H9 (cell line): ENCODE results near the gene HPCAL1. TPM values are rescaled to one million over a fixed set of nuclear protein-coding genes. Genes with fewer than 3 reads are reported as not detected.

Source experiments
- DNase-seq: peaks from one replicate; pipeline ENCODE4 v3.0.0-alpha.2; 2017
- H2AFZ ChIP-seq: one replicate; pipeline ENCODE4 v1.6.1; 2013; ENCODE audit warnings: mild to moderate bottlenecking, low read length, control low read depth, moderate library complexity
- H2AK5ac ChIP-seq: 2 replicates; pipeline ENCODE4 v1.6.1; 2013; ENCODE audit warnings: low read length, control low read depth, mixed read lengths; ENCODE audit not compliant: insufficient read length
- H2BK120ac ChIP-seq: one replicate; pipeline ENCODE4 v1.6.1; 2013; ENCODE audit warnings: low read depth, mild to moderate bottlenecking, low read length, control low read depth, inconsistent platforms; ENCODE audit not compliant: poor library complexity, severe bottlenecking
- H2BK12ac ChIP-seq: 2 replicates; pipeline ENCODE4 v1.6.1; 2013; ENCODE audit warnings: low read length, control low read depth, mixed read lengths, low read depth; ENCODE audit not compliant: insufficient read length
- H2BK15ac ChIP-seq: 2 replicates; pipeline ENCODE4 v1.6.1; 2013; ENCODE audit warnings: low read depth, low read length, control low read depth
- H2BK20ac ChIP-seq: one replicate; pipeline ENCODE4 v1.6.1; 2013; ENCODE audit warnings: low read depth, mild to moderate bottlenecking, low read length, control low read depth, inconsistent platforms; ENCODE audit not compliant: poor library complexity, severe bottlenecking
- H2BK5ac ChIP-seq: 2 replicates; pipeline ENCODE4 v1.6.1; 2013; ENCODE audit warnings: low read length, control low read depth, mixed read lengths; ENCODE audit not compliant: insufficient read length
- H3K14ac ChIP-seq: 2 replicates; pipeline ENCODE4 v1.6.1; 2013; ENCODE audit warnings: low read length, control low read depth; ENCODE audit not compliant: insufficient read depth
- H3K18ac ChIP-seq: 2 replicates; pipeline ENCODE4 v1.6.1; 2013; ENCODE audit warnings: low read depth, mild to moderate bottlenecking, mixed read lengths, low read length, control low read depth; ENCODE audit not compliant: insufficient read length
- H3K23ac ChIP-seq: 2 replicates; pipeline ENCODE4 v1.6.1; 2013; ENCODE audit warnings: low read length, control low read depth, mixed read lengths, low read depth; ENCODE audit not compliant: insufficient read length
- H3K23me2 ChIP-seq: 2 replicates; pipeline ENCODE4 v1.6.1; 2013; ENCODE audit warnings: low read depth, mild to moderate bottlenecking, mixed read lengths, low read length, control low read depth; ENCODE audit not compliant: insufficient read length, poor library complexity, severe bottlenecking
- H3K27ac ChIP-seq: 2 replicates; pipeline ENCODE4 v1.5.1; 2013; ENCODE audit warnings: low read length, control low read depth, mixed read lengths, low read depth; ENCODE audit not compliant: insufficient read length
- H3K27me3 ChIP-seq: 2 replicates; pipeline ENCODE4 v1.6.1; 2013; ENCODE audit warnings: low read length, control low read depth, inconsistent platforms; ENCODE audit not compliant: insufficient read depth
- H3K4ac ChIP-seq: 2 replicates; pipeline ENCODE4 v1.6.1; 2013; ENCODE audit warnings: low read depth, mild to moderate bottlenecking, control low read depth, inconsistent platforms, low read length, moderate library complexity
- H3K4me1 ChIP-seq: 2 replicates; pipeline ENCODE4 v1.6.1; 2013; ENCODE audit warnings: low read length, control low read depth, inconsistent platforms; ENCODE audit not compliant: insufficient read depth
- H3K4me2 ChIP-seq: 2 replicates; pipeline ENCODE4 v1.6.1; 2013; ENCODE audit warnings: low read length, control low read depth, mixed read lengths; ENCODE audit not compliant: insufficient read length, insufficient read depth
- H3K56ac ChIP-seq: 2 replicates; pipeline ENCODE4 v1.6.1; 2013; ENCODE audit warnings: low read depth, mild to moderate bottlenecking, mixed read lengths, low read length, control low read depth; ENCODE audit not compliant: insufficient read length
- H3K79me1 ChIP-seq: 2 replicates; pipeline ENCODE4 v1.6.1; 2013; ENCODE audit warnings: low read depth, mild to moderate bottlenecking, moderate library complexity, low read length, control low read depth, inconsistent platforms; ENCODE audit not compliant: insufficient read depth, poor library complexity, severe bottlenecking
- H3K79me2 ChIP-seq: 2 replicates; pipeline ENCODE4 v1.6.1; 2013; ENCODE audit warnings: low read length, control low read depth, inconsistent platforms; ENCODE audit not compliant: insufficient read depth
- H3K9ac ChIP-seq: 2 replicates; pipeline ENCODE4 v1.6.1; 2013; ENCODE audit warnings: low read length, control low read depth, mixed read lengths; ENCODE audit not compliant: insufficient read length; ENCODE audit errors: extremely low read depth
- H3K9me3 ChIP-seq: one replicate; pipeline ENCODE4 v1.6.1; 2013; ENCODE audit warnings: low read depth, low read length, inconsistent platforms; ENCODE audit not compliant: control insufficient read depth
- H3T11ph ChIP-seq: one replicate; pipeline ENCODE4 v1.6.1; 2013; ENCODE audit warnings: mild to moderate bottlenecking, low read length, control low read depth, inconsistent platforms
- H4K20me1 ChIP-seq: one replicate; pipeline ENCODE4 v1.6.1; 2013; ENCODE audit not compliant: control insufficient read depth, insufficient read length, insufficient read depth
- H4K5ac ChIP-seq: 2 replicates; pipeline ENCODE4 v1.6.1; 2013; ENCODE audit warnings: low read depth, mild to moderate bottlenecking, mixed read lengths, low read length, control low read depth; ENCODE audit not compliant: insufficient read length
- H4K8ac ChIP-seq: replicated peaks from 2 replicates; pipeline ENCODE4 v1.6.1; 2013; ENCODE audit warnings: low read length, control low read depth, mixed read lengths, low read depth; ENCODE audit not compliant: insufficient read length
- H4K91ac ChIP-seq: 2 replicates; pipeline ENCODE4 v1.6.1; 2013; ENCODE audit warnings: low read depth, mild to moderate bottlenecking, moderate library complexity, mixed read lengths, low read length, control low read depth; ENCODE audit not compliant: insufficient read length
- H3K27ac Mint-ChIP-seq, 3 experiments: 2 replicates in 2 of 3; 3 replicates in 1 of 3; pipeline ENCODE4 v1.8.0; 2020 to 2021; ENCODE audit warnings: mixed read lengths in 3 of 3, mild to moderate bottlenecking in 1 of 3, moderate library complexity in 1 of 3
- H3K27me3 Mint-ChIP-seq: 2 replicates; pipeline ENCODE4 v1.8.0; 2021; ENCODE audit warnings: low read depth, mild to moderate bottlenecking, moderate library complexity, mixed read lengths
- H3K36me3 Mint-ChIP-seq, 3 experiments: 2 replicates in 2 of 3; 3 replicates in 1 of 3; pipeline ENCODE4 v1.8.0; 2020 to 2021; ENCODE audit warnings: low read depth in 3 of 3, mixed read lengths in 3 of 3; ENCODE audit not compliant: insufficient read depth in 1 of 3
- H3K4me1 Mint-ChIP-seq, 2 experiments: 2 replicates each; pipeline ENCODE4 v1.8.0; 2020; ENCODE audit warnings: mixed read lengths in 2 of 2
- H3K4me3 Mint-ChIP-seq, 2 experiments: 2 replicates in 1 of 2; 3 replicates in 1 of 2; pipeline ENCODE4 v1.8.0; 2020 to 2021; ENCODE audit warnings: mild to moderate bottlenecking in 2 of 2, mixed read lengths in 2 of 2, moderate library complexity in 1 of 2
- H3K9me3 Mint-ChIP-seq, 2 experiments: 2 replicates in 1 of 2; 3 replicates in 1 of 2; pipeline ENCODE4 v1.8.0; 2020; ENCODE audit warnings: mild to moderate bottlenecking in 2 of 2, mixed read lengths in 2 of 2, moderate library complexity in 1 of 2
- CTCF ChIP-seq: fragments of 200-600 bp; sonication (generic); conservative IDR thresholded peaks from 3 replicates; pipeline ENCODE4 v1.8.0; 2021; ENCODE audit warnings: antibody characterized with exemption, mild to moderate bottlenecking
- WGBS: extraction: QIAGEN DNeasy Blood & Tissue Kit; methylation state at CpG from one replicate; pipeline ENCODE4 v1.1.7; 2013; ENCODE audit warnings: missing lambda C conversion rate, low lambda C conversion rate, mixed read lengths; ENCODE audit not compliant: insufficient read length; ENCODE audit errors: extremely low coverage; 5-methylcytosine and 5-hydroxymethylcytosine counted together
- total RNA-seq: library from RNA; stranded (reverse); gene quantifications from 2 replicates; pipeline ENCODE4 v1.2.1, GENCODE V29; 2021

The HPCAL1 gene
- total RNA-seq, 1 experiment from 2014 or later, result 4.7 TPM

- no peak overlapping the region for H3T11ph ChIP-seq
- no peak overlapping the region for H3K27ac ChIP-seq
- H3K14ac ChIP-seq, result no peak overlapping the region
- H3K18ac ChIP-seq, result no peak overlapping the region
- WGBS, result no CpG with 5 or more reads among the region's 8 CpGs
- no peak overlapping the region for H2AK5ac ChIP-seq
- peaks cover 3 to 17% (median 4%) of the 10 kb centered on the region in 3 experiments; a peak in 4 of 7 replicates for H3K36me3 Mint-ChIP-seq
- no peak overlapping the region for H2BK120ac ChIP-seq
- H3K27me3 ChIP-seq, result no peaks in the 10 kb centered on the region
- H3K4me1 ChIP-seq, result peaks cover 2% of the 10 kb centered on the region; the same call in 1 of the 2 replicates
- H3K9me3 Mint-ChIP-seq, result peaks cover 13 to 14% of the 10 kb centered on the region in 2 experiments
- DNase-seq, result no peak
- H4K5ac ChIP-seq, result no peak overlapping the region
- peaks cover 21 to 22% of the 10 kb centered on the region in 2 experiments for H3K4me1 Mint-ChIP-seq
- H3K4ac ChIP-seq, result no peak overlapping the region
- no peak overlapping the region for H3K23ac ChIP-seq
- no peaks in the 10 kb centered on the region for H3K79me1 ChIP-seq
- no peak overlapping the region for H3K56ac ChIP-seq
- no peaks in the 10 kb centered on the region for H3K9me3 ChIP-seq
- no peak overlapping the region for H2BK20ac ChIP-seq
- H2BK15ac ChIP-seq, result no peak overlapping the region
- no peak overlapping the region for H4K8ac ChIP-seq
- H3K4me3 Mint-ChIP-seq, result no peak overlapping the region
- no peaks in the 10 kb centered on the region for H3K23me2 ChIP-seq
- H2BK5ac ChIP-seq, result no peak overlapping the region
- no peak overlapping the region for H4K91ac ChIP-seq
- no peak overlapping the region for H2BK12ac ChIP-seq
- no peaks in the 10 kb centered on the region for H3K79me2 ChIP-seq
- no peak overlapping the region for H2AFZ ChIP-seq
- no peak for TF ChIP-seq CTCF
- H3K27ac Mint-ChIP-seq, result no peak overlapping the region
- peaks cover 4% of the 10 kb centered on the region; the same call in 1 of the 2 replicates for H3K27me3 Mint-ChIP-seq
- no peak overlapping the region for H3K4me2 ChIP-seq
- no peaks in the 10 kb centered on the region for H4K20me1 ChIP-seq
- no peak overlapping the region for H3K9ac ChIP-seq
Measured at GRCh38 chr2:10296142-10296541, 6.6 kb upstream of the HPCAL1 start.
